SH-SY5Y (cell line): ENCODE measurements around the gene NFKB1.

Experiments
- GATA2 ChIP-seq: IDR thresholded peaks from 2 replicates; pipeline ENCODE4 v1.6.1; 2011; ENCODE audit warnings: mild to moderate bottlenecking, low read depth, low read length
- GATA3 ChIP-seq: IDR thresholded peaks from 2 replicates; pipeline ENCODE4 v1.6.1; 2011; ENCODE audit warnings: low read depth, mild to moderate bottlenecking, low read length, moderate library complexity

DNA sequence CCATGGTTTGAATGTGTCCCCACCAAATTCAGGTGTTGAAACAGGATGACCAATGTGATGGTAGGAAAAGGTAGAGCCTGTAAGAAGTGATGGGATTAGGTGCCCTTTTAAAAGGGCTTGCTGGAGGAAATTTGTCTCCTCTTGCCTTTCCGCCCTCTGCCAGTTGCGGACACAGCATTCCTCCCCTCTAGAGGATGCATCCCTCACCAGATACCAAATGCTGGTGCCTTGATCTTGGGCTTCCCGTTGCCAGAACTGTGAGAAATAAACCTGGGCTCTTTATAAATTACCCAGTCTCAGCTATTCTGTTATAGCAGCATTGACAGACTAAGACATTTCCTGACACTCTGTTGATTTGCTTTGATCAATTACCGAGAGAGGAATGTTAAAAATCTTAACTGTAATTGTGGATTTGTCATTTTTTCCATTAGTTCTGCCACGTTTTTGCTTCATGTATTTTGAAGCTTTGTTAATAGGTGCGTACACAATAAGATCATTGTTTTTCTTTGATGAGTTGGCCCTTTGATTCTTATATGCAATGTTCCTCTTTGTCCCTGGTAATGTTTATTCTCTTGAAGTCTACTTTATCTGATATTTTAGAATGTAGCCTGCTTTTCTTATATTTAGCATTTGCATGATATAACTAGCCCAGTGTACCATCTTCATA, 13.3 kb downstream of the NFKB1 start:
- TF ChIP-seq GATA3 (no peak), GATA2 (no peak)
